Omental fat pad (tissue), 4 donors: Measurements from ENCODE around the gene SYT1. TPM values are rescaled to one million over a fixed set of nuclear protein-coding genes. Genes with fewer than 3 reads are reported as not detected.

Experiments used
- ATAC-seq: fragments of 150-250 bp; one replicate; pipeline ENCODE4 v1.9.1; 2016; ENCODE audit warnings: mild to moderate bottlenecking, moderate library complexity; ENCODE audit not compliant: low FRiP score
- DNase-seq: peaks from one replicate; pipeline ENCODE4 v3.0.0-alpha.2; 2019; ENCODE audit warnings: low spot score
- total RNA-seq, 4 donors: library from RNA; depleted of rRNA; stranded (reverse); fragments of >200 nt; gene quantifications; one replicate each; pipeline ENCODE4 v1.1.0, GENCODE V29; 2016
- TF ChIP-seq, protein P1 (sequence below), 3 donors: fragments of 450-650 bp; IDR thresholded peaks; one replicate each; pipeline ENCODE4 v1.5.1; 2016 to 2017; ENCODE audit warnings: antibody characterized with exemption in 3 of 3, mild to moderate bottlenecking in 3 of 3, moderate library complexity in 2 of 3

The SYT1 gene
- total RNA-seq, 4 donors from 2014 or later = 0.72 to 3.1 (median 1.7) TPM

DNA sequence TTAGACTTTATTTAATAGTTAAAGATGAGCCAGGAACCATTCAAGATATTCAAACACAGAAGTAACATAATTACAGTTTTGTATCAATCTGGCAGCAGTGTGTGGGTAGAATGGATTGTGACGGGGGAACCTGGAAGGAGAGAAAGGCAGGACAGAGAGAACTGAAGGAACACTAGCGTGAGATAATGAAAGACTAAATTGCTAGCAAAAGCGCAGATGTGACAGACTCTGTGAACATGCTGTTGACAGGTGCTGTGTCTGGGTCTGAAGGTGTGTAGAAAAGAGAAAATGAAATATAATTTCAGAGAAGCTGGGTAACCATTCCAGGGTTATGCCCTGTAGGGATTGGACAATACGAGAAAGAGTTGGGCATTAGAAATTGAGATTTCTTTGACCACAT lies 372.3 kb downstream of the SYT1 start:
- DNase-seq (no peak), ATAC-seq (no peak)
- TF ChIP-seq, protein P1, sequence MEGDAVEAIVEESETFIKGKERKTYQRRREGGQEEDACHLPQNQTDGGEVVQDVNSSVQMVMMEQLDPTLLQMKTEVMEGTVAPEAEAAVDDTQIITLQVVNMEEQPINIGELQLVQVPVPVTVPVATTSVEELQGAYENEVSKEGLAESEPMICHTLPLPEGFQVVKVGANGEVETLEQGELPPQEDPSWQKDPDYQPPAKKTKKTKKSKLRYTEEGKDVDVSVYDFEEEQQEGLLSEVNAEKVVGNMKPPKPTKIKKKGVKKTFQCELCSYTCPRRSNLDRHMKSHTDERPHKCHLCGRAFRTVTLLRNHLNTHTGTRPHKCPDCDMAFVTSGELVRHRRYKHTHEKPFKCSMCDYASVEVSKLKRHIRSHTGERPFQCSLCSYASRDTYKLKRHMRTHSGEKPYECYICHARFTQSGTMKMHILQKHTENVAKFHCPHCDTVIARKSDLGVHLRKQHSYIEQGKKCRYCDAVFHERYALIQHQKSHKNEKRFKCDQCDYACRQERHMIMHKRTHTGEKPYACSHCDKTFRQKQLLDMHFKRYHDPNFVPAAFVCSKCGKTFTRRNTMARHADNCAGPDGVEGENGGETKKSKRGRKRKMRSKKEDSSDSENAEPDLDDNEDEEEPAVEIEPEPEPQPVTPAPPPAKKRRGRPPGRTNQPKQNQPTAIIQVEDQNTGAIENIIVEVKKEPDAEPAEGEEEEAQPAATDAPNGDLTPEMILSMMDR (IDR thresholded peaks at IDR 0.05) = no peak

DNA sequence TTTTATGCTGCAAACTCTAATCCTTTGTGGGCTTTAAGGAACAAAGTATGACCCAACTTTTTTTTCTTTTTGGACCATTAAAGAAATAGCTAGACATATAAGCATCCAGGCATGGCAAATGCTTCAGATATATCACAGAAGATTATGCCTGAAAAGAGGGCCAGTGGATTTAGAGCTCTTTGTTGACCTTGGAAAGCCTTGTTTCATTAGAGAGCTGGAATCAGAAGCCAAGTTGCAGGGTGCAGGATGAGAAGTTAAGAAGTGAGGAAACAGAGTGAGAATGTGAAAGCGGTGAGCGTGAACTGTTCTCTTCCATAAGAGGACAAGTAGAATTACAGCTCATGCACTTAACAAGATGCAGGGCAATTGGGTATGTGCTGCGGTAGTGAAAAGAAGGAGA lies 373.7 kb downstream of the SYT1 start:
- DNase-seq (no peak), ATAC-seq (no peak)
- TF ChIP-seq, protein P1 (IDR thresholded peaks at IDR 0.05) = no peak

DNA sequence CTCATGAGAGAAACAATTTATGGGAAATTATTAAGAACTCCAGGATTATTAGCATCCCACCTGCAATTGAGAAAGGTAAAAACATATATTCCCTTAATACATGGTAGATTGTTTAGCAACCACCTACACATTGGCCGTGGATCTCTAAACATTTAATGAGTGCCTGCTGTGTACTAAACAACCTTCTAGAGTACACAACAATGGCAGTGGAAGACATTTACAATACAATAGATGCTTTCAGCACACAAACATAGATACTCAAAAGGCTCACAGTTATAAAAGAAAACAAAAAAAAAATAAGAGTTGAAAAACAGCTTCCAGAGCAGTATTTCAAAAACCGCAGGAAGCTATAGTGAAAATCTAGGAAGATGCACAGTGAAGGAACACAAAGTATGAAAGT lies 382.9 kb downstream of the SYT1 start:
- ATAC-seq (no peak), DNase-seq (no peak)
- TF ChIP-seq, protein P1 (IDR thresholded peaks at IDR 0.05) = no peak

DNA sequence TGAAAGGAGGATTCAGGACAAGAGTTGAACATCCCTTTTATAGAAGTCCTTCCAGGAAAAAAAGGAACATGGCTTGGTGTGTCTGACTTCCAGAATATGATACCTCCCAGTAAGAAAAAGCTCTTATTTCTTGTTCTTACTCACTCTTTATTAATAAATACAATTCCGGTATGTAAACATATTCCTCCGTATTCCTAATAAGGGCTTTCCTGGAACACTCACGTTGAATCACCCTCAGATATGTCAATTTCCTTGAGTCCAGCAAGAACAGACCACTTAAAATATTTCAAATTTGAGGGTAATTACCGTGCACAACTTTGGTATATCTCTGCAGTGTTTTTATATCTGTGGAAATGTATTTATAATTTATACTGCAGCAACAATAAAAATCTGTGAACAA lies 385.6 kb downstream of the SYT1 start:
- ATAC-seq (no peak), DNase-seq (no peak)
- TF ChIP-seq, protein P1 (IDR thresholded peaks at IDR 0.05) = no peak

DNA sequence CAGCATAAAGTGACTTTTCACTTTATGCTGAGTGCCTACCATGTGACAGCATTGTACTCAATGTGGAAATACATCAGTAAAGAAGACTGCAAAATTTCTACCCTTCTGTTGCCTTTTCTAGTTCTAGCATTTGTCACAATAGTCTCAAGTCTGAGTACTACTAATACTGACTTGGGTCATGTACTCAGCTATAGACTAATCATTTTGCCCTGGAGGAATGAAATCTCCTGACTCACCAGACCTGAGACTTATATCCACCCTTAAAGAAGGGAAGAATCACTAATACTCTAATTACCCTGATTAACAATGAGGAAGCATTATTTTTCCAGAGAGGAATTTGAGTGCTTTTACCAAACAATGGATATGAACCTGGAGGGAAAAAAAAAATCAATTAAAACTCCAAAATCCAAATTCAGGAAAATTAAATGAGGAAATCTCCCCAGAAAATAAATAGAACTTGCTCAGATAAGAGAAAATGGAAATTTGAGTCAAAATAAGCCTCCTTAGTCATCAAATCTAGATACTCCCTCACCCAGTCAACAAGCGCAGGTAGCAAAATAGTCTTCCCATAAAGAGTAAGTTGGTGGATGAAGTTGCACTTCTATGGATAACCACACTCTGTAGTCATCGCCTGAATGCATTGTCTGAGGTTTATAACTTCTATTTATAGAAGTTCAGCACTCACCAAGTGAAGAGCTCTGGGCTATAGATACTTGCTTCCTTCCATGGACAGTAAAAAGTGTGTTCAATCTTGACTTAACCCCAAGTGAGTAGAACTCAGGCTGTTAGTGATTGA lies 386.6 kb downstream of the SYT1 start:
- no peak for ATAC-seq
- DNase-seq = no peak
- TF ChIP-seq, protein P1 (IDR thresholded peaks at IDR 0.05) = no peak

DNA sequence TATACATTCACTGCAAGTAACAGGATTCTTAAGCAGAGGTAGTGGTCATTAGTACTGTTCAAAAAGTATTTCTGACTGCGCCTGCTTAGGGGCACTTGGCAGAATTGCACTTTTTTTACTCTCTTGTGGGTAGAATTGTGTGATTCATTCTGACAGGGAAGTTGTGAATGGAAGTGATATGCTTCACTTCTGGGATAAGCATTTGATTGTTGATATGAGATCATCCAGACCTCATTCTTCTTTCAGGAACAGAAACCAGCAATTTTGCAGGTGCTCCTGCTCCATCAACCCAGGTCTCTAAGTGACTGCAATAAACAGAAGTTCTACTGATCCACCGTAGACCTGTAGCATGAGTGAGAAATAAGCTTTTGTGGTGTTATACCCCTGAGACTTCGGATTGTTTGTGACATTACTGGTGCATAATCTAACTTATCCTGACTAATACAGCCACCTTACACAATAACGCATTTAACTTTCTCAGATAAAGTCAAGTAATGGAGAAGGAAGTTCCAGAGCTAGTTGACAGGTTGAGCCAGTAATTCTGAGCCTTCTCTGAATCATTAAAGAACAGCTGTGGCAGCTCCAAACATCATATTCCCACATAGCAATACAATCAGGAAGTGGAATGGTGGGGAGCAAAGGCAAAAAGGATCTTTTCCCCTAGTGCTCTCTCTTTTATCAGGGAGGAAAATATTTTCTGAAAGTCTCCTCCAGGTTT lies 387.9 kb downstream of the SYT1 start:
- no peak for ATAC-seq
- TF ChIP-seq, protein P1 (IDR thresholded peaks at IDR 0.05) = no peak

More for the DNA sequence above, 387.9 kb downstream of the SYT1 start:
- no peak for DNase-seq
